Activated T-helper 17 cell treated with anti-CD3 and anti-CD28 coated beads, Interleukin-2, amount 50 U/mL, for 72 hours (primary cell): ENCODE data around the gene OTUD4. TPM values are rescaled to one million over a fixed set of nuclear protein-coding genes. Genes with fewer than 3 reads are reported as not detected.

Source experiments
- ATAC-seq: fragments of 150-1000 bp; cut with Tn5 transposase; replicated peaks from 2 replicates; pipeline ENCODE4 v1.10.0; 2021; ENCODE audit warnings: mild to moderate bottlenecking, moderate library complexity
- H3K27ac Mint-ChIP-seq: one replicate; pipeline ENCODE4 v1.8.0; 2022; ENCODE audit warnings: mixed read lengths
- H3K27me3 Mint-ChIP-seq: one replicate; pipeline ENCODE4 v1.8.0; 2022; ENCODE audit warnings: mixed read lengths
- H3K36me3 Mint-ChIP-seq: one replicate; pipeline ENCODE4 v1.8.0; 2022; ENCODE audit warnings: low read depth, mild to moderate bottlenecking, mixed read lengths
- H3K4me1 Mint-ChIP-seq: one replicate; pipeline ENCODE4 v1.8.0; 2022; ENCODE audit warnings: mixed read lengths
- H3K4me3 Mint-ChIP-seq: one replicate; pipeline ENCODE4 v1.8.0; 2022; ENCODE audit warnings: mild to moderate bottlenecking, mixed read lengths
- H3K9me3 Mint-ChIP-seq: one replicate; pipeline ENCODE4 v1.8.0; 2022; ENCODE audit warnings: mixed read lengths
- total RNA-seq, 2 donors: library from RNA; stranded (reverse); gene quantifications; one replicate each; pipeline ENCODE4 v1.2.3, GENCODE V29; 2022

Gene OTUD4
- total RNA-seq, 2 donors from 2014 or later: 50.8 to 71.4 TPM

DNA sequence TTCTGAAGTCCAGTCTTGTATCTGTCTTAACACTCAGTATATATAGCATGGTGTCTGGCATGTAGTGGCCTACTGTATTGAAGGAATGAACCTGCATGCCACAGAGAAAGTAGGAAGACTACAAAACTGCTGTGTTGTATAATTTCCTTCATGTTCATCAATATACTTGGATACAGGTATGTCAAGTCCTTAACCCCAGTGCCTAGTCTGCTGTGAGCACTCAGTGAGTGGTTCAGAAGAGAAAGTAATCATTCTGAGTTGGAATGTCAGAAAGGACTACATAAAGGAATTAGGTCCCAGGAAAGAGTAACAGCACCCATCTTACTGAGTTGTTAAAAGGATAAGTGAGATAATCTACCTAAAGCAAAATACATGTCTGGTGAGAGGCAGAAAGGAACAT is 50.3 kb downstream of the OTUD4 start:
- Mint-ChIP-seq H3K4me3 (peak overlapping the region; percentile 12), H3K9me3 (no peaks in the 10 kb centered on the region), H3K27me3 (no peaks in the 10 kb centered on the region), H3K27ac (peak overlapping the region; percentile 44), H3K4me1 (peaks cover 43% of the 10 kb centered on the region), H3K36me3 (peaks cover 99% of the 10 kb centered on the region)
- no peak for ATAC-seq

GRCh38 chr4:145125396-145125795 is 55.0 kb downstream of the OTUD4 start:
- Mint-ChIP-seq H3K36me3 (peaks cover 99% of the 10 kb centered on the region), H3K27ac (peak overlapping the region; percentile 42), H3K9me3 (no peaks in the 10 kb centered on the region), H3K27me3 (no peaks in the 10 kb centered on the region), H3K4me3 (peak overlapping the region; percentile 52), H3K4me1 (peaks cover 27% of the 10 kb centered on the region)
- ATAC-seq: no peak

- H3K27ac Mint-ChIP-seq: no peak overlapping the region
- no peak for ATAC-seq
- H3K27me3 Mint-ChIP-seq: no peaks in the 10 kb centered on the region
- H3K36me3 Mint-ChIP-seq: peaks cover 92% of the 10 kb centered on the region
- no peaks in the 10 kb centered on the region for H3K9me3 Mint-ChIP-seq
- peaks cover 5% of the 10 kb centered on the region for H3K4me1 Mint-ChIP-seq
- H3K4me3 Mint-ChIP-seq: no peak overlapping the region
These were observed 72.3 kb downstream of the OTUD4 start for GRCh38 chr4:145108128-145108527.

GRCh38 chr4:145107126-145107525 is 73.3 kb downstream of the OTUD4 start:
- Mint-ChIP-seq H3K4me1 (no peaks in the 10 kb centered on the region), H3K36me3 (peaks cover 82% of the 10 kb centered on the region), H3K27ac (no peak overlapping the region), H3K9me3 (no peaks in the 10 kb centered on the region), H3K27me3 (no peaks in the 10 kb centered on the region), H3K4me3 (no peak overlapping the region)
- ATAC-seq: no peak

- no peak overlapping the region for H3K27ac Mint-ChIP-seq
These were observed 76.9 kb downstream of the OTUD4 start for GRCh38 chr4:145103496-145103895.

GRCh38 chr4:145102619-145103018 is 77.8 kb downstream of the OTUD4 start:
- H3K27me3 Mint-ChIP-seq: no peaks in the 10 kb centered on the region
- peaks cover 57% of the 10 kb centered on the region for H3K36me3 Mint-ChIP-seq
- no peaks in the 10 kb centered on the region for H3K9me3 Mint-ChIP-seq
- H3K27ac Mint-ChIP-seq: no peak overlapping the region
- peaks cover 5% of the 10 kb centered on the region for H3K4me1 Mint-ChIP-seq
- ATAC-seq: no peak
- H3K4me3 Mint-ChIP-seq: no peak overlapping the region

More at GRCh38 chr4:145103496-145103895, 76.9 kb downstream of the OTUD4 start:
- ATAC-seq: no peak
- H3K27me3 Mint-ChIP-seq: no peaks in the 10 kb centered on the region
- peaks cover 59% of the 10 kb centered on the region for H3K36me3 Mint-ChIP-seq
- H3K9me3 Mint-ChIP-seq: no peaks in the 10 kb centered on the region
- peaks cover 5% of the 10 kb centered on the region for H3K4me1 Mint-ChIP-seq
- no peak overlapping the region for H3K4me3 Mint-ChIP-seq

- Mint-ChIP-seq H3K4me1 (peaks cover 5% of the 10 kb centered on the region), H3K4me3 (no peak overlapping the region), H3K36me3 (peaks cover 48% of the 10 kb centered on the region), H3K27ac (no peak overlapping the region), H3K9me3 (no peaks in the 10 kb centered on the region), H3K27me3 (no peaks in the 10 kb centered on the region)
- no peak for ATAC-seq
These were observed 79.3 kb downstream of the OTUD4 start for GRCh38 chr4:145101091-145101490.

GRCh38 chr4:145099653-145100052 is 80.7 kb downstream of the OTUD4 start:
- Mint-ChIP-seq H3K4me3 (no peak overlapping the region), H3K9me3 (no peaks in the 10 kb centered on the region), H3K27me3 (no peaks in the 10 kb centered on the region), H3K27ac (peak overlapping the region; percentile 97), H3K36me3 (peaks cover 43% of the 10 kb centered on the region), H3K4me1 (peaks cover 11% of the 10 kb centered on the region)
- no peak for ATAC-seq

DNA sequence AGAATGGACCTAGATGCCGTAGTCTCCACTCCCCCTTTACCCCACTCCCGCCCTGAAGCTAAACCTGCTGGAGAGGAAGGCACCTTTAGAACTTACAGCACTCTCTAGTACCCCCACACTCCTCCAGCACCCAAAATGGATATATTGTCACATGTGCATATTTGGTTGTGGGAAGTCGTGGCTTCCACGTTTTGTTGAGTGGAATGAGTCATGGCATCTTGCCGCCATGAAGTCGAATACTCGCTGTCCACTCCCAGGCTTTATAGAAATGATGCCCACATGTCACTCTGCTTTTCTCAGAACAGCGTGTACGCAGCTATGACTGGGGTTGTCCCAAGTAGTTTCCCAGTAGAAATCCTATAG is 81.7 kb downstream of the OTUD4 start:
- no peak overlapping the region for H3K4me3 Mint-ChIP-seq
- peak overlapping the region; percentile 97 for H3K27ac Mint-ChIP-seq
- peak; percentile 60 for ATAC-seq
- H3K4me1 Mint-ChIP-seq: peaks cover 15% of the 10 kb centered on the region
- H3K9me3 Mint-ChIP-seq: no peaks in the 10 kb centered on the region
- peaks cover 46% of the 10 kb centered on the region for H3K36me3 Mint-ChIP-seq
- H3K27me3 Mint-ChIP-seq: no peaks in the 10 kb centered on the region

- no peaks in the 10 kb centered on the region for H3K27me3 Mint-ChIP-seq
- no peaks in the 10 kb centered on the region for H3K9me3 Mint-ChIP-seq
- H3K36me3 Mint-ChIP-seq: peaks cover 52% of the 10 kb centered on the region
- peaks cover 15% of the 10 kb centered on the region for H3K4me1 Mint-ChIP-seq
- peak; percentile 90 for ATAC-seq
- H3K27ac Mint-ChIP-seq: peak within 1 kb of the TSS; percentile 97
- no peak within 1 kb of the TSS for H3K4me3 Mint-ChIP-seq
These were observed 82.3 kb downstream of the OTUD4 start, which contains the start of the genes ABCE1 and ANAPC10 for GRCh38 chr4:145097821-145098674. Gene ABCE1, plus strand, starts transcription at chr4:145098311. Its CDS starts 6,102 bp downstream, at chr4:145104413. Gene ANAPC10, minus strand, starts transcription at chr4:145098196. Its CDS starts 2,097 bp downstream, at chr4:145096099.

GRCh38 chr4:145097331-145097820 is 83.0 kb downstream of the OTUD4 start:
- Mint-ChIP-seq H3K4me3 (no peak overlapping the region), H3K36me3 (peaks cover 59% of the 10 kb centered on the region), H3K27me3 (no peaks in the 10 kb centered on the region), H3K27ac (peak overlapping the region; percentile 97), H3K9me3 (no peaks in the 10 kb centered on the region), H3K4me1 (peaks cover 15% of the 10 kb centered on the region)
- ATAC-seq: peak; percentile 2

- no peak overlapping the region for H3K4me3 Mint-ChIP-seq
- H3K27ac Mint-ChIP-seq: no peak overlapping the region
- peaks cover 80% of the 10 kb centered on the region for H3K36me3 Mint-ChIP-seq
These were observed 86.8 kb downstream of the OTUD4 start for GRCh38 chr4:145093638-145094037.

DNA sequence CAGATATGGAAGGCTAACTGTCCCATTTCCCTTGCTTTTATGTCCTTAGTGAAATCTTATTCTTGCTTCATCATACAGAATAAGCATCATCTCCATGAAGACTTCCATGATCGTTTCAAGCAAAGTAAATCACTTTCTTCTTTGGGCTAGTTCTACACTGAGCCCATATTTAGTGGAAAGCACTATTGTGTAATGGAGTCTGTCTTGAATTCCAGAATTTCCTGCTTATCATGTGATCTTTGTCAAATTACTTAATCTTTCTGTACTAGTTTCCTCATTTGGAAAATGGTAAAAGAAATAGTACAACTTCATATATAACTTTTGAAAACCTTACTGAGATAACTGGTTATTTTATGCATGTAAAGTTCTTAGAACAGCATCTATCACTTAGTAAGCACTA is 90.0 kb downstream of the OTUD4 start:
- H3K27me3 Mint-ChIP-seq: no peaks in the 10 kb centered on the region
- ATAC-seq: no peak
- peaks cover 95% of the 10 kb centered on the region for H3K36me3 Mint-ChIP-seq
- no peak overlapping the region for H3K4me3 Mint-ChIP-seq
- no peak overlapping the region for H3K27ac Mint-ChIP-seq
- peaks cover 21% of the 10 kb centered on the region for H3K4me1 Mint-ChIP-seq
- H3K9me3 Mint-ChIP-seq: no peaks in the 10 kb centered on the region

More at GRCh38 chr4:145093638-145094037, 86.8 kb downstream of the OTUD4 start:
- H3K27me3 Mint-ChIP-seq: no peaks in the 10 kb centered on the region
- no peak for ATAC-seq
- H3K4me1 Mint-ChIP-seq: peaks cover 13% of the 10 kb centered on the region
- no peaks in the 10 kb centered on the region for H3K9me3 Mint-ChIP-seq

DNA sequence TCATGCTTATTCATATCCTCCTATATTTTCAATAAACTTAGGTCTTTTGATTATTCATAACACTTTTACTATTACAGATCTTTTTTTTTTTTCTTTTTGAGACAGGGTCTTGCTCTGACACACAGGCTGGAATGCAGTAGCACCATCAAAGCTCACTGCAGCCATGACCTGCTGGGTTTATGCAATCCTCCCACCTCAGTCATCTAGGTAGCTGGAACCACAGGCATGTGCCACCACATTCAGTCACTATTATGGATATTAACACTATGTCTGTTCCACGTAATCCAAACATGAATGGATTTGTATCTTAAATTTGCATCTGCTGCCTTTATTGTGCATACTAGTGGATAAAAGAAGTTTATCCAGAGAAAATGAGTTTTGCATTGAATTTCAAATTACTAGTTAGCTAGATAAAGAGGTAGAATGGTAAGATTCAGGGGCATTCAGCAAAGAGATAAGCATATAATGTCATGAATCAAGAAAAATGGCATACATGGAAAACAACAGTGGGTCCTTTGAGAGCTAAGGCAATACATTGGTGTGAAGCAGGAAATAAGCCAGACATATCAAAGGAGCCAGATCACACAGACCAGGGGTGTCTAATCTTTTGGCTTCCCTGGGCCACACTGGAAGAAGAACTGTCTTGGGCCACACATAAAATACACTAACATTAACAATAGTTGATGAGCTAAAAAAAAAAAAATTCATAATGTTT is 96.3 kb downstream of the OTUD4 start:
- Mint-ChIP-seq H3K4me3 (no peak overlapping the region), H3K36me3 (peaks cover 82% of the 10 kb centered on the region), H3K9me3 (no peaks in the 10 kb centered on the region), H3K4me1 (peaks cover 22% of the 10 kb centered on the region), H3K27me3 (no peaks in the 10 kb centered on the region), H3K27ac (no peak overlapping the region)
- ATAC-seq: peak; percentile 29
